ENCODE data around the gene DEXI. TPM values are rescaled to one million over a fixed set of nuclear protein-coding genes. Genes with fewer than 3 reads are reported as not detected.

Gene DEXI
- total and polyA plus RNA-seq, 2 of the 13 experiments (the other 11 are each of a cell fraction or from before 2014, with no cell fraction given): 51.5 to 70.4 TPM

DNA sequence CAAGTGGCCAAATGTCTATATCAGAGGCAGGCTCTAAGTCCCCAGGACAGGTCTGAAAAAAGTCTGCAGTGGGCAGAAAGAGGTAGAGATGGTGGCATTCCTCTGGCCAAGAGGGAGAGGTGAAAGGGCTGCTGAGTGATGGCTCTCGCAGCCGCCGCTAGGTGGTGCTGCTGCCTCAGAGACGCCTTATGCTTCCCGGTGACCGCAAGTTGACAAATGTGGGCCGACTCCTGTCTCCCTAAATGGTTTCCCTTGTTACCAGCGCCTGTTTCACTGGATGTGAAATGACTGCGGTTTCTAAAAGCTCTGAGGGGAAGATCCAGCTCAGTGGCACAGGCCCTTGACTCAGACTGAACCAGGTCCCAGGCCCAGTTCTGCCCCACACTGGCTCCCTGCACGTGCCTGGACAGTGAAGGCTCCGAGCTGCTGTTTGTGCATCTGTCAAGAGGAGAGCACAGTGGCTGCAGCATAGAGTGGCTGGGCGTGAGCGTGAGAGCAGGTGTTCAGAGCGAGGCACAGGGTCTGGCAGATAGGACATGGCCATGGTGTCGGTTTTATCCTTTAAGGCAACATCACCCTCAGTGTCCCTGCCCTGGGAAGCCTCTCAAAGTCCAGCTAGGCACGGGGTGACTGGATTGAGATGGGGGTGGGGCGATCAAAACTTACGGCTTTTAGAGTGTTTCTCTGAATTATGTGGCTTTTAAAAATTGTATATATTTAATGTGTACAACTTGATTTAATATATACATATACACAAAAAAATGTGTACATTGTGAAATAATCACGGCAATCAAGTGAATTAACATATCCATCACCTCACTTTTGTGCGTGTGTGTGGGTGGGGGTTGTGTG, 22.0 kb upstream of the DEXI start (continued):
- TF ChIP-seq, protein P1, sequence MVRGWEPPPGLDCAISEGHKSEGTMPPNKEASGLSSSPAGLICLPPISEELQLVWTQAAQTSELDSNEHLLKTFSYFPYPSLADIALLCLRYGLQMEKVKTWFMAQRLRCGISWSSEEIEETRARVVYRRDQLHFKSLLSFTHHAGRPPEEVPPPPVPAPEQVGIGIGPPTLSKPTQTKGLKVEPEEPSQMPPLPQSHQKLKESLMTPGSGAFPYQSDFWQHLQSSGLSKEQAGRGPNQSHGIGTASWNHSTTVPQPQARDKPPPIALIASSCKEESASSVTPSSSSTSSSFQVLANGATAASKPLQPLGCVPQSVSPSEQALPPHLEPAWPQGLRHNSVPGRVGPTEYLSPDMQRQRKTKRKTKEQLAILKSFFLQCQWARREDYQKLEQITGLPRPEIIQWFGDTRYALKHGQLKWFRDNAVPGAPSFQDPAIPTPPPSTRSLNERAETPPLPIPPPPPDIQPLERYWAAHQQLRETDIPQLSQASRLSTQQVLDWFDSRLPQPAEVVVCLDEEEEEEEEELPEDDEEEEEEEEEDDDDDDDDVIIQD (CRISPR knock-in tag; IDR thresholded peaks at IDR 0.05; ENCODE audit: low read depth): 0 out of 2 replicates have a peak, but pooled peaks have one; percentile 43
- TF ChIP-seq, protein P2, sequence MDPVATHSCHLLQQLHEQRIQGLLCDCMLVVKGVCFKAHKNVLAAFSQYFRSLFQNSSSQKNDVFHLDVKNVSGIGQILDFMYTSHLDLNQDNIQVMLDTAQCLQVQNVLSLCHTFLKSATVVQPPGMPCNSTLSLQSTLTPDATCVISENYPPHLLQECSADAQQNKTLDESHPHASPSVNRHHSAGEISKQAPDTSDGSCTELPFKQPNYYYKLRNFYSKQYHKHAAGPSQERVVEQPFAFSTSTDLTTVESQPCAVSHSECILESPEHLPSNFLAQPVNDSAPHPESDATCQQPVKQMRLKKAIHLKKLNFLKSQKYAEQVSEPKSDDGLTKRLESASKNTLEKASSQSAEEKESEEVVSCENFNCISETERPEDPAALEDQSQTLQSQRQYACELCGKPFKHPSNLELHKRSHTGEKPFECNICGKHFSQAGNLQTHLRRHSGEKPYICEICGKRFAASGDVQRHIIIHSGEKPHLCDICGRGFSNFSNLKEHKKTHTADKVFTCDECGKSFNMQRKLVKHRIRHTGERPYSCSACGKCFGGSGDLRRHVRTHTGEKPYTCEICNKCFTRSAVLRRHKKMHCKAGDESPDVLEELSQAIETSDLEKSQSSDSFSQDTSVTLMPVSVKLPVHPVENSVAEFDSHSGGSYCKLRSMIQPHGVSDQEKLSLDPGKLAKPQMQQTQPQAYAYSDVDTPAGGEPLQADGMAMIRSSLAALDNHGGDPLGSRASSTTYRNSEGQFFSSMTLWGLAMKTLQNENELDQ (CRISPR knock-in tag; IDR thresholded peaks at IDR 0.05; ENCODE audit: borderline replicate concordance): no peak
- TF ChIP-seq NCOR1 (IDR thresholded peaks at IDR 0.05; ENCODE audit: borderline replicate concordance, low read length) (no peak), NFATC3 (CRISPR knock-in tag; IDR thresholded peaks at IDR 0.05) (0 out of 2 replicates have a peak, but pooled peaks have one; percentile 50), NFE2 (CRISPR knock-in tag; IDR thresholded peaks at IDR 0.05) (no peak), GATA4 (IDR thresholded peaks at IDR 0.05; ENCODE audit: borderline replicate concordance, low read depth) (no peak), GLI4 (CRISPR knock-in tag; IDR thresholded peaks at IDR 0.05; ENCODE audit: borderline replicate concordance) (no peak), ZNF569 (CRISPR knock-in tag; IDR thresholded peaks at IDR 0.05; ENCODE audit: borderline replicate concordance) (no peak), PHF8 (CRISPR knock-in tag; IDR thresholded peaks at IDR 0.05) (no peak; the same call in 1 of the 2 replicates), ZSCAN20 (CRISPR knock-in tag; IDR thresholded peaks at IDR 0.05; ENCODE audit: borderline replicate concordance) (no peak), ZC3H4 (CRISPR knock-in tag; IDR thresholded peaks at IDR 0.05; ENCODE audit: borderline replicate concordance) (no peak), MTA3 (CRISPR knock-in tag; IDR thresholded peaks at IDR 0.05) (no peak), ZNF816 (CRISPR knock-in tag; IDR thresholded peaks at IDR 0.05; ENCODE audit: borderline replicate concordance) (no peak), RXRA (CRISPR knock-in tag; IDR thresholded peaks at IDR 0.05) (peak; percentile 56), ZNF776 (CRISPR knock-in tag; IDR thresholded peaks at IDR 0.05) (no peak), SP140L (CRISPR knock-in tag; IDR thresholded peaks at IDR 0.05; ENCODE audit: borderline replicate concordance) (no peak), KLF11 (CRISPR knock-in tag; IDR thresholded peaks at IDR 0.05) (no peak), FOSL1 (CRISPR knock-in tag; IDR thresholded peaks at IDR 0.05; ENCODE audit: borderline replicate concordance) (no peak), ZNF652 (CRISPR knock-in tag; IDR thresholded peaks at IDR 0.05; ENCODE audit: borderline replicate concordance, low read depth) (no peak)
- TF ChIP-seq, protein P3, sequence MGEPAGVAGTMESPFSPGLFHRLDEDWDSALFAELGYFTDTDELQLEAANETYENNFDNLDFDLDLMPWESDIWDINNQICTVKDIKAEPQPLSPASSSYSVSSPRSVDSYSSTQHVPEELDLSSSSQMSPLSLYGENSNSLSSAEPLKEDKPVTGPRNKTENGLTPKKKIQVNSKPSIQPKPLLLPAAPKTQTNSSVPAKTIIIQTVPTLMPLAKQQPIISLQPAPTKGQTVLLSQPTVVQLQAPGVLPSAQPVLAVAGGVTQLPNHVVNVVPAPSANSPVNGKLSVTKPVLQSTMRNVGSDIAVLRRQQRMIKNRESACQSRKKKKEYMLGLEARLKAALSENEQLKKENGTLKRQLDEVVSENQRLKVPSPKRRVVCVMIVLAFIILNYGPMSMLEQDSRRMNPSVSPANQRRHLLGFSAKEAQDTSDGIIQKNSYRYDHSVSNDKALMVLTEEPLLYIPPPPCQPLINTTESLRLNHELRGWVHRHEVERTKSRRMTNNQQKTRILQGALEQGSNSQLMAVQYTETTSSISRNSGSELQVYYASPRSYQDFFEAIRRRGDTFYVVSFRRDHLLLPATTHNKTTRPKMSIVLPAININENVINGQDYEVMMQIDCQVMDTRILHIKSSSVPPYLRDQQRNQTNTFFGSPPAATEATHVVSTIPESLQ (CRISPR knock-in tag; conservative IDR thresholded peaks at IDR 0.05): no peak
- TF ChIP-seq, protein P4, sequence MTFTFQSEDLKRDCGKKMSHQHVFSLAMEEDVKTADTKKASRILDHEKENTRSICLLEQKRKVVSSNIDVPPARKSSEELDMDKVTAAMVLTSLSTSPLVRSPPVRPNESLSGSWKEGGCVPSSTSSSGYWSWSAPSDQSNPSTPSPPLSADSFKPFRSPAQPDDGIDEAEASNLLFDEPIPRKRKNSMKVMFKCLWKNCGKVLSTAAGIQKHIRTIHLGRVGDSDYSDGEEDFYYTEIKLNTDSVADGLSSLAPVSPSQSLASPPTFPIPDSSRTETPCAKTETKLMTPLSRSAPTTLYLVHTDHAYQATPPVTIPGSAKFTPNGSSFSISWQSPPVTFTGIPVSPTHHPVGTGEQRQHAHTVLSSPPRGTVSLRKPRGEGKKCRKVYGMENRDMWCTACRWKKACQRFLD (CRISPR knock-in tag; IDR thresholded peaks at IDR 0.05; ENCODE audit: borderline replicate concordance): 0 out of 2 replicates have a peak, but pooled peaks have one; percentile 84
